ENCODE results near the gene MYO5B.

DNA sequence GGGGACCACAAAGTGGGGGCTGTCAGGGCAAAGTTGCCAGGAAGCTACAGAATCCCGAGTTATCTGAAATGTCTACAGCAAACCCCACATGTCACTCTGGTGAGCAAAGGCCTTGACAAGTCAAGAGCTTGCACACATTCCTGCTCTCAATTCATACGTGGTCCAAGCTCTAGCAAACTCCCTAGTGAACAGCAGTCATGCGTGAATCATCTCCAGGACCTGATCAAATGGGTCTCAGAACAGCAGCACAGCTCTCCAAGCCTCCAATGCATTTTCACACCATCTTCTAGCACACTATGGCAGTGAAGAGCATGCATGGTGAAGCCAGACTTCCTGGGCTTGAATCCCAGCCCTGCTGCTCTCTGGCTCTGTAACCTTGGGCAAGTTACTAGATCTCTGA is 68.5 kb downstream of the MYO5B start:
- TF ChIP-seq, protein P1, sequence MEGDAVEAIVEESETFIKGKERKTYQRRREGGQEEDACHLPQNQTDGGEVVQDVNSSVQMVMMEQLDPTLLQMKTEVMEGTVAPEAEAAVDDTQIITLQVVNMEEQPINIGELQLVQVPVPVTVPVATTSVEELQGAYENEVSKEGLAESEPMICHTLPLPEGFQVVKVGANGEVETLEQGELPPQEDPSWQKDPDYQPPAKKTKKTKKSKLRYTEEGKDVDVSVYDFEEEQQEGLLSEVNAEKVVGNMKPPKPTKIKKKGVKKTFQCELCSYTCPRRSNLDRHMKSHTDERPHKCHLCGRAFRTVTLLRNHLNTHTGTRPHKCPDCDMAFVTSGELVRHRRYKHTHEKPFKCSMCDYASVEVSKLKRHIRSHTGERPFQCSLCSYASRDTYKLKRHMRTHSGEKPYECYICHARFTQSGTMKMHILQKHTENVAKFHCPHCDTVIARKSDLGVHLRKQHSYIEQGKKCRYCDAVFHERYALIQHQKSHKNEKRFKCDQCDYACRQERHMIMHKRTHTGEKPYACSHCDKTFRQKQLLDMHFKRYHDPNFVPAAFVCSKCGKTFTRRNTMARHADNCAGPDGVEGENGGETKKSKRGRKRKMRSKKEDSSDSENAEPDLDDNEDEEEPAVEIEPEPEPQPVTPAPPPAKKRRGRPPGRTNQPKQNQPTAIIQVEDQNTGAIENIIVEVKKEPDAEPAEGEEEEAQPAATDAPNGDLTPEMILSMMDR (conservative IDR thresholded peaks at IDR 0.05; ENCODE audit: low read length) = no peak
- TF ChIP-seq EZH2phosphoT487 (IDR thresholded peaks at IDR 0.05; ENCODE audit: borderline replicate concordance, low read depth, low read length) = no peak
